Measurements from ENCODE around the gene CTNNA3.

Gene CTNNA3

GRCh38 chr10:67664942-67665341, 31.1 kb downstream of the CTNNA3 start:
- no peak for DNase-seq

- DNase-seq: no peak
Observed at GRCh38 chr10:67663449-67664087, 32.4 kb downstream of the CTNNA3 start.

GRCh38 chr10:67662415-67662814, 33.6 kb downstream of the CTNNA3 start:
- DNase-seq: no peak

GRCh38 chr10:67659497-67659896, 36.5 kb downstream of the CTNNA3 start:
- DNase-seq: no peak

GRCh38 chr10:67657775-67658174, 38.2 kb downstream of the CTNNA3 start:
- DNase-seq: no peak

GRCh38 chr10:67650558-67650957, 45.4 kb downstream of the CTNNA3 start:
- DNase-seq: no peak

- DNase-seq: no peak
Observed at GRCh38 chr10:67648613-67649229, 47.3 kb downstream of the CTNNA3 start.

- DNase-seq: no peak
Observed at GRCh38 chr10:67630904-67631303, 65.1 kb downstream of the CTNNA3 start.

GRCh38 chr10:67629461-67629971, 66.5 kb downstream of the CTNNA3 start:
- no peak for DNase-seq

- DNase-seq: no peak
Observed at GRCh38 chr10:67622984-67623383, 73.0 kb downstream of the CTNNA3 start.

GRCh38 chr10:67622511-67622910, 73.5 kb downstream of the CTNNA3 start:
- no peak for DNase-seq

- no peak for DNase-seq
Observed at GRCh38 chr10:67621834-67622233, 74.2 kb downstream of the CTNNA3 start.

- DNase-seq: no peak
Observed at GRCh38 chr10:67618116-67618515, 77.9 kb downstream of the CTNNA3 start.

GRCh38 chr10:67612577-67613537, 83.1 kb downstream of the CTNNA3 start:
- no peak for DNase-seq

- DNase-seq: no peak
Observed at GRCh38 chr10:67612176-67612575, 83.8 kb downstream of the CTNNA3 start.

GRCh38 chr10:67609996-67610793, 85.8 kb downstream of the CTNNA3 start:
- DNase-seq: no peak

- no peak for DNase-seq
Observed at GRCh38 chr10:67608001-67608400, 88.0 kb downstream of the CTNNA3 start.

- DNase-seq: no peak
Observed at GRCh38 chr10:67607472-67607871, 88.5 kb downstream of the CTNNA3 start.

GRCh38 chr10:67606572-67606971, 89.4 kb downstream of the CTNNA3 start:
- no peak for DNase-seq

- DNase-seq: no peak
Observed at GRCh38 chr10:67603701-67604100, 92.3 kb downstream of the CTNNA3 start.

GRCh38 chr10:67603086-67603485, 92.9 kb downstream of the CTNNA3 start:
- DNase-seq: no peak

- DNase-seq: no peak
Observed at GRCh38 chr10:67602268-67602950, 93.6 kb downstream of the CTNNA3 start.
